ENCODE results near the gene ATG9B. TPM values are rescaled to one million over a fixed set of nuclear protein-coding genes. Genes with fewer than 3 reads are reported as not detected.
A peak's percentile ranks its signal among the peaks of the same experiment; 100 is the strongest.

ATG9B gene
- total and polyA plus RNA-seq, 9 of the 15 experiments (the other 6 are each of a cell fraction or from before 2014, with no cell fraction given), result 0.29 to 8.0 (median 2.1) TPM

DNA sequence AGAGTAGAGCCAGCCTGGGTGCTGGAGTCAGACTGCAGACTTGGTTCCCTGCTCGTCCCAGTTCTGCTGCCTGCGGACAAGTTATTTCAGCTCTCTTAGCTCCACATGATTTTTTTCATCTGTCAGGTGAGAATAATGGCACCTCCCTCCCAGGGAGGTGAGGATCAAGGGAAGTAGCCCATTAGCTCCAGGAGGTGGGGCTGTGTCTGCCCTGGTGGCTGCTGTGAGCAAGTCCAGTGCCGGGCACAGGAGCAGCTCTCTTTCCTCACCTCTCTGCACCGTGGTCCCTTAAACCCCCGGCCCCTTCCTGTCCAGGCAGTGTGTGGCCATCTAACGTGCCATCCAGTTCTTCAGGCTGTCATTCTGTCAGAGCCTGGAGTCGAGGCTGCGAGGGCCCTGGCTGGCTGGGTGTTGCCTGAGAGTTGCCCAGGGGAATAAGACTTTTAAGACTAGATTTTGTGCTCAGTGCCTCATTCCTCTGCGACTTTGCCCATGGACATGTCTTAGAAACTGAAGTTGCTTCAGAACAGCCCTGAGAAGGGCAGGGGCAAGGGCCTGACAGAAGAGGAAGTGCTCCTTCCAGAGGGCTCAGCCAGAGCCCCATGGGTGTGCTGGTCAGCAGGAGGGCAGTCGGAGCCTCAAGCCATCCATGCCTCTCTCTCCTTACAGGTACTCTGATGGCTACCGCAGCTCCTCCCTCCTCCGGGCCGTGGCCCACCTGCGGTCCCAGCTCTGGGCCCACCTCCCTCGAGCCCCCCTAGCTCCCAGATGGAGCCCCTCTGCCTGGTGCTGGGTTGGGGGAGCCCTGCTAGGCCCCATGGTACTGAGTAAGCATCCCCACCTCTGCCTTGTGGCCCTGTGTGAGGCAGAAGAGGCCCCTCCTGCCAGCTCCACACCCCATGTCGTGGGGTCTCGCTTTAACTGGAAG is 8.9 kb upstream of the ATG9B start (continued):
- no peak for TF ChIP-seq DMBX1 (CRISPR knock-in tag; IDR thresholded peaks at IDR 0.05; ENCODE audit: borderline replicate concordance)
- TF ChIP-seq, protein P1, sequence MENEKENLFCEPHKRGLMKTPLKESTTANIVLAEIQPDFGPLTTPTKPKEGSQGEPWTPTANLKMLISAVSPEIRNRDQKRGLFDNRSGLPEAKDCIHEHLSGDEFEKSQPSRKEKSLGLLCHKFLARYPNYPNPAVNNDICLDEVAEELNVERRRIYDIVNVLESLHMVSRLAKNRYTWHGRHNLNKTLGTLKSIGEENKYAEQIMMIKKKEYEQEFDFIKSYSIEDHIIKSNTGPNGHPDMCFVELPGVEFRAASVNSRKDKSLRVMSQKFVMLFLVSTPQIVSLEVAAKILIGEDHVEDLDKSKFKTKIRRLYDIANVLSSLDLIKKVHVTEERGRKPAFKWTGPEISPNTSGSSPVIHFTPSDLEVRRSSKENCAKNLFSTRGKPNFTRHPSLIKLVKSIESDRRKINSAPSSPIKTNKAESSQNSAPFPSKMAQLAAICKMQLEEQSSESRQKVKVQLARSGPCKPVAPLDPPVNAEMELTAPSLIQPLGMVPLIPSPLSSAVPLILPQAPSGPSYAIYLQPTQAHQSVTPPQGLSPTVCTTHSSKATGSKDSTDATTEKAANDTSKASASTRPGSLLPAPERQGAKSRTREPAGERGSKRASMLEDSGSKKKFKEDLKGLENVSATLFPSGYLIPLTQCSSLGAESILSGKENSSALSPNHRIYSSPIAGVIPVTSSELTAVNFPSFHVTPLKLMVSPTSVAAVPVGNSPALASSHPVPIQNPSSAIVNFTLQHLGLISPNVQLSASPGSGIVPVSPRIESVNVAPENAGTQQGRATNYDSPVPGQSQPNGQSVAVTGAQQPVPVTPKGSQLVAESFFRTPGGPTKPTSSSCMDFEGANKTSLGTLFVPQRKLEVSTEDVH (IDR thresholded peaks at IDR 0.05; ENCODE audit: low read depth, partially characterized antibody), result no peak
- no peak for TF ChIP-seq ILF3 (IDR thresholded peaks at IDR 0.05; ENCODE audit: borderline replicate concordance)
- TF ChIP-seq NFXL1 (CRISPR knock-in tag; IDR thresholded peaks at IDR 0.05), result no peak
- TF ChIP-seq, protein P2, sequence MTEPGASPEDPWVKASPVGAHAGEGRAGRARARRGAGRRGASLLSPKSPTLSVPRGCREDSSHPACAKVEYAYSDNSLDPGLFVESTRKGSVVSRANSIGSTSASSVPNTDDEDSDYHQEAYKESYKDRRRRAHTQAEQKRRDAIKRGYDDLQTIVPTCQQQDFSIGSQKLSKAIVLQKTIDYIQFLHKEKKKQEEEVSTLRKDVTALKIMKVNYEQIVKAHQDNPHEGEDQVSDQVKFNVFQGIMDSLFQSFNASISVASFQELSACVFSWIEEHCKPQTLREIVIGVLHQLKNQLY (CRISPR knock-in tag; conservative IDR thresholded peaks at IDR 0.05), result no peak
- TF ChIP-seq ZC3H11A (IDR thresholded peaks at IDR 0.05; ENCODE audit: low read depth, low read length), result no peak
- TF ChIP-seq, protein P3, sequence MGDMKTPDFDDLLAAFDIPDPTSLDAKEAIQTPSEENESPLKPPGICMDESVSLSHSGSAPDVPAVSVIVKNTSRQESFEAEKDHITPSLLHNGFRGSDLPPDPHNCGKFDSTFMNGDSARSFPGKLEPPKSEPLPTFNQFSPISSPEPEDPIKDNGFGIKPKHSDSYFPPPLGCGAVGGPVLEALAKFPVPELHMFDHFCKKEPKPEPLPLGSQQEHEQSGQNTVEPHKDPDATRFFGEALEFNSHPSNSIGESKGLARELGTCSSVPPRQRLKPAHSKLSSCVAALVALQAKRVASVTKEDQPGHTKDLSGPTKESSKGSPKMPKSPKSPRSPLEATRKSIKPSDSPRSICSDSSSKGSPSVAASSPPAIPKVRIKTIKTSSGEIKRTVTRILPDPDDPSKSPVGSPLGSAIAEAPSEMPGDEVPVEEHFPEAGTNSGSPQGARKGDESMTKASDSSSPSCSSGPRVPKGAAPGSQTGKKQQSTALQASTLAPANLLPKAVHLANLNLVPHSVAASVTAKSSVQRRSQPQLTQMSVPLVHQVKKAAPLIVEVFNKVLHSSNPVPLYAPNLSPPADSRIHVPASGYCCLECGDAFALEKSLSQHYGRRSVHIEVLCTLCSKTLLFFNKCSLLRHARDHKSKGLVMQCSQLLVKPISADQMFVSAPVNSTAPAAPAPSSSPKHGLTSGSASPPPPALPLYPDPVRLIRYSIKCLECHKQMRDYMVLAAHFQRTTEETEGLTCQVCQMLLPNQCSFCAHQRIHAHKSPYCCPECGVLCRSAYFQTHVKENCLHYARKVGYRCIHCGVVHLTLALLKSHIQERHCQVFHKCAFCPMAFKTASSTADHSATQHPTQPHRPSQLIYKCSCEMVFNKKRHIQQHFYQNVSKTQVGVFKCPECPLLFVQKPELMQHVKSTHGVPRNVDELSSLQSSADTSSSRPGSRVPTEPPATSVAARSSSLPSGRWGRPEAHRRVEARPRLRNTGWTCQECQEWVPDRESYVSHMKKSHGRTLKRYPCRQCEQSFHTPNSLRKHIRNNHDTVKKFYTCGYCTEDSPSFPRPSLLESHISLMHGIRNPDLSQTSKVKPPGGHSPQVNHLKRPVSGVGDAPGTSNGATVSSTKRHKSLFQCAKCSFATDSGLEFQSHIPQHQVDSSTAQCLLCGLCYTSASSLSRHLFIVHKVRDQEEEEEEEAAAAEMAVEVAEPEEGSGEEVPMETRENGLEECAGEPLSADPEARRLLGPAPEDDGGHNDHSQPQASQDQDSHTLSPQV (IDR thresholded peaks at IDR 0.05), result no peak
- TF ChIP-seq, protein P4, sequence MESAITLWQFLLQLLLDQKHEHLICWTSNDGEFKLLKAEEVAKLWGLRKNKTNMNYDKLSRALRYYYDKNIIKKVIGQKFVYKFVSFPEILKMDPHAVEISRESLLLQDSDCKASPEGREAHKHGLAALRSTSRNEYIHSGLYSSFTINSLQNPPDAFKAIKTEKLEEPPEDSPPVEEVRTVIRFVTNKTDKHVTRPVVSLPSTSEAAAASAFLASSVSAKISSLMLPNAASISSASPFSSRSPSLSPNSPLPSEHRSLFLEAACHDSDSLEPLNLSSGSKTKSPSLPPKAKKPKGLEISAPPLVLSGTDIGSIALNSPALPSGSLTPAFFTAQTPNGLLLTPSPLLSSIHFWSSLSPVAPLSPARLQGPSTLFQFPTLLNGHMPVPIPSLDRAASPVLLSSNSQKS (CRISPR knock-in tag; IDR thresholded peaks at IDR 0.05), result no peak
- TF ChIP-seq, protein P5, sequence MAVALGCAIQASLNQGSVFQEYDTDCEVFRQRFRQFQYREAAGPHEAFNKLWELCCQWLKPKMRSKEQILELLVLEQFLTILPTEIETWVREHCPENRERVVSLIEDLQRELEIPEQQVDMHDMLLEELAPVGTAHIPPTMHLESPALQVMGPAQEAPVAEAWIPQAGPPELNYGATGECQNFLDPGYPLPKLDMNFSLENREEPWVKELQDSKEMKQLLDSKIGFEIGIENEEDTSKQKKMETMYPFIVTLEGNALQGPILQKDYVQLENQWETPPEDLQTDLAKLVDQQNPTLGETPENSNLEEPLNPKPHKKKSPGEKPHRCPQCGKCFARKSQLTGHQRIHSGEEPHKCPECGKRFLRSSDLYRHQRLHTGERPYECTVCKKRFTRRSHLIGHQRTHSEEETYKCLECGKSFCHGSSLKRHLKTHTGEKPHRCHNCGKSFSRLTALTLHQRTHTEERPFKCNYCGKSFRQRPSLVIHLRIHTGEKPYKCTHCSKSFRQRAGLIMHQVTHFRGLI (CRISPR knock-in tag; IDR thresholded peaks at IDR 0.05), result no peak
- 0 out of 2 replicates have a peak, but pooled peaks have one; percentile 31 for TF ChIP-seq POLR2G (IDR thresholded peaks at IDR 0.05; ENCODE audit: low read depth, low read length)
- 0 out of 2 replicates have a peak, but pooled peaks have one; percentile 7 for TF ChIP-seq SMC3 (conservative IDR thresholded peaks at IDR 0.05; ENCODE audit: insufficient read depth, low read depth, low read length)
- TF ChIP-seq RAD21 (CRISPR knock-in tag; conservative IDR thresholded peaks at IDR 0.05 in 1 of 2, IDR thresholded peaks at IDR 0.05 in 1 of 2), result peak in 1 of 2 experiments; percentile 29; a peak in 1 of 4 replicates
